ENCODE data around the gene CA10.

Gene CA10

GRCh38 chr17:51703361-51704341 lies 454.9 kb downstream of the CA10 start:
- TF ChIP-seq, protein P1, sequence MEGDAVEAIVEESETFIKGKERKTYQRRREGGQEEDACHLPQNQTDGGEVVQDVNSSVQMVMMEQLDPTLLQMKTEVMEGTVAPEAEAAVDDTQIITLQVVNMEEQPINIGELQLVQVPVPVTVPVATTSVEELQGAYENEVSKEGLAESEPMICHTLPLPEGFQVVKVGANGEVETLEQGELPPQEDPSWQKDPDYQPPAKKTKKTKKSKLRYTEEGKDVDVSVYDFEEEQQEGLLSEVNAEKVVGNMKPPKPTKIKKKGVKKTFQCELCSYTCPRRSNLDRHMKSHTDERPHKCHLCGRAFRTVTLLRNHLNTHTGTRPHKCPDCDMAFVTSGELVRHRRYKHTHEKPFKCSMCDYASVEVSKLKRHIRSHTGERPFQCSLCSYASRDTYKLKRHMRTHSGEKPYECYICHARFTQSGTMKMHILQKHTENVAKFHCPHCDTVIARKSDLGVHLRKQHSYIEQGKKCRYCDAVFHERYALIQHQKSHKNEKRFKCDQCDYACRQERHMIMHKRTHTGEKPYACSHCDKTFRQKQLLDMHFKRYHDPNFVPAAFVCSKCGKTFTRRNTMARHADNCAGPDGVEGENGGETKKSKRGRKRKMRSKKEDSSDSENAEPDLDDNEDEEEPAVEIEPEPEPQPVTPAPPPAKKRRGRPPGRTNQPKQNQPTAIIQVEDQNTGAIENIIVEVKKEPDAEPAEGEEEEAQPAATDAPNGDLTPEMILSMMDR (IDR thresholded peaks at IDR 0.05): no peak
- Histone ChIP-seq H3K4me3 (no peak overlapping the region), H3K27ac (no peak overlapping the region)
- DNase-seq (ENCODE audit: low spot score): no peak

GRCh38 chr17:51702963-51703360 lies 455.6 kb downstream of the CA10 start:
- TF ChIP-seq, protein P1 (IDR thresholded peaks at IDR 0.05): no peak
- no peak for DNase-seq (ENCODE audit: low spot score)
- Histone ChIP-seq H3K4me3 (no peak overlapping the region), H3K27ac (no peak overlapping the region)

- Histone ChIP-seq H3K27ac (no peak overlapping the region), H3K4me3 (no peak overlapping the region)
- DNase-seq (ENCODE audit: low spot score): no peak
- TF ChIP-seq, protein P1 (IDR thresholded peaks at IDR 0.05): no peak
These were observed 457.0 kb downstream of the CA10 start for GRCh38 chr17:51701501-51701900.

DNA sequence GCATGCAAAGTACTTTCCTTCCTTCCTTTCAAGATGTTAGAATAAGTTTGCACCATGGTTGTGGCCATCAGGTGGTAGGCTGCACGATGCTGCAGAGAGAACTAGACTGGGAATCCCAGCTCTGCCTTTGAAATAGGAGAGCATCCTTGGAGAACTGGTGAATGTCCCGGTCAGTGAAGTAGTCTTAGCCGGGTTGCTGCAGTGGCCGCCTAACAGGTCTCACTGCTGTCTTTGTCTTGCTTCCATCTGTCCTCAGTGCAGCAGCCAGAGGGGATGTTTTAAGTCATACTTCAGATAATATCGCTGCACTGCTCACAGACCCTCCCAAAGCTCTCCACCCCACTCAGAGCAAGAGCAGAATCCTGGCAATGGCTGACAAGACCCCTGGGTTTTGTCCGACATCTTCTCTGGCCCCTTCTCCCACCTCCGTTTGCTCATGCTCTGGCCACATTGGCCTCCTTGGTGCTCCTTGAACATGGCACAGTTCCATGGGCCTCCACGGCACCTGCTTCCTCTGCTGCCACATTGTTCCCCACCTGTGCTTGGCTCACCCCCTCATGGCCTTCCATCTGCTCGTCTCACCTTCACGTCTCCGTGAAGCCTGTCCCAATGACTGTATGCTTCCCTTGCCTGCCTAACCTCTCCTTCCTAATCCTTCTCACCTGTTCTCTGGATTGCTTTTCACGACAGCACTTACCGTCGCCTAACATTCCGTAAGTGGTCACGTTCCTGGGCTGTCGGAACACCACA lies 458.3 kb downstream of the CA10 start:
- no peak for DNase-seq (ENCODE audit: low spot score)
- Histone ChIP-seq H3K27ac (no peak overlapping the region), H3K4me3 (no peak overlapping the region)
- TF ChIP-seq, protein P1 (IDR thresholded peaks at IDR 0.05): no peak

GRCh38 chr17:51699303-51699702 lies 459.2 kb downstream of the CA10 start:
- no peak for DNase-seq (ENCODE audit: low spot score)

GRCh38 chr17:51692917-51693316 lies 465.6 kb downstream of the CA10 start:
- TF ChIP-seq, protein P1 (IDR thresholded peaks at IDR 0.05): no peak
- no peak overlapping the region for H3K4me3 ChIP-seq
- H3K27ac ChIP-seq: no peak overlapping the region
- DNase-seq (ENCODE audit: low spot score): no peak

More at GRCh38 chr17:51699303-51699702, 459.2 kb downstream of the CA10 start:
- Histone ChIP-seq H3K27ac (no peak overlapping the region), H3K4me3 (no peak overlapping the region)
- TF ChIP-seq, protein P1 (IDR thresholded peaks at IDR 0.05): no peak

All from coronary artery (tissue), 2 donors.